RWPE2 (cell line): ENCODE measurements around the gene CENPL.
A peak's percentile ranks its signal among the peaks of the same experiment; 100 is the strongest.

Source experiments
- ATAC-seq: fragments of 200-7000 bp; cut with Tn5 transposase; 3 replicates; pipeline ENCODE4 v1.9.1; 2021; ENCODE audit warnings: low read depth
- DNase-seq: peaks from one replicate; pipeline ENCODE4 v3.0.0-alpha.2; 2020; ENCODE audit warnings: low spot score
- H3K27ac ChIP-seq: fragments of 450-650 bp; 2 replicates; pipeline ENCODE4 v1.5.1; 2017; ENCODE audit warnings: mild to moderate bottlenecking; ENCODE audit not compliant: poor library complexity, severe bottlenecking
- H3K27me3 ChIP-seq: fragments of 250-450 bp; sonication (Bioruptor Pico); 2 replicates; pipeline ENCODE4 v1.5.1; 2021; ENCODE audit warnings: mild to moderate bottlenecking, moderate library complexity; ENCODE audit not compliant: insufficient read depth, poor library complexity, severe bottlenecking
- H3K36me3 ChIP-seq: fragments of 250-450 bp; sonication (Bioruptor Pico); 2 replicates; pipeline ENCODE4 v1.5.1; 2020; ENCODE audit warnings: low read depth, mild to moderate bottlenecking, moderate library complexity
- H3K4me1 ChIP-seq: fragments of 250-450 bp; sonication (Bioruptor Pico); 2 replicates; pipeline ENCODE4 v1.5.1; 2021; ENCODE audit warnings: mild to moderate bottlenecking, moderate library complexity; ENCODE audit not compliant: insufficient read depth, poor library complexity, severe bottlenecking
- H3K4me3 ChIP-seq: fragments of 250-450 bp; sonication (Bioruptor Pico); 2 replicates; pipeline ENCODE4 v1.5.1; 2021; ENCODE audit warnings: mild to moderate bottlenecking, moderate library complexity; ENCODE audit not compliant: severe bottlenecking
- H3K9me3 ChIP-seq: fragments of 250-450 bp; sonication (Bioruptor Pico); 2 replicates; pipeline ENCODE4 v1.5.1; 2021; ENCODE audit warnings: mild to moderate bottlenecking, moderate library complexity; ENCODE audit not compliant: severe bottlenecking
- CTCF ChIP-seq: fragments of 450-650 bp; IDR thresholded peaks from one replicate; pipeline ENCODE4 v1.5.1; 2017; ENCODE audit warnings: mild to moderate bottlenecking, moderate library complexity; ENCODE audit not compliant: poor library complexity, severe bottlenecking

The CENPL gene

DNA sequence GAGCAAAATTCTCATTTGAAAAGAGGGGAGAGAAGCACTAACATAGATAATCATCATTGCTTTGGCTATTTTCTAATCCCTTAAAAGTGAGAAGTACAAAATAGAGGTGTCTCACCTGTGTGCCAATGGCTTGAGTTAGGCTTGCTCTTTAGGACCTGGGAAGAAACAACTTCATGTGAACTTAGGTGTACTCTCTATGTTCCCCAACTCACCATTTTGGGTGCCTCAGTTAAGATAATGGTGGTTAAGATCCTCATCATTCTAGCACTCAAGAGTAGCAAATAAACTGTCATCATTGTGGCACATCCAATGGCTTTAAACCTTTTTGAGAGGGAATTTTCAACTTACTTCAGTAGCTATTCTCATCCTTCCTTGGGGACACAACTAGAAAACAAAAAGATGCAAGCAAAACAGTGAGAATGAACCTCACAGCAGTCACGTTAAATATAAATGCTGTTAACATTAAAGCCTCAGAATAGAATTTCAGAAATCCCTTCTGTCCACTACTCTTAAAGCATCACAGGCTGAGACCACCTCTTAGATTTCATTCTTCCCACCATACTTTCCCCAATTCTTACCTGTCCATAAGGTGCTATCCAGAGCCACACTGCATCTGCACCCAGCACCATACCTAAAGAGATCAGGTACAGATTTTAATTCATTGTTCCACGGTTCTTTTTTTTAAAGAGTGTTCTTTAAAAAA, 41.9 kb upstream of the CENPL start:
- Histone ChIP-seq H3K27me3 (no peaks in the 10 kb centered on the region), H3K36me3 (peaks cover 59% of the 10 kb centered on the region), H3K4me3 (peak overlapping the region; percentile 92), H3K4me1 (peaks cover 18% of the 10 kb centered on the region), H3K9me3 (no peaks in the 10 kb centered on the region), H3K27ac (peak overlapping the region; percentile 91)
- no peak for TF ChIP-seq CTCF
- ATAC-seq (no peak), DNase-seq (no peak)

DNA sequence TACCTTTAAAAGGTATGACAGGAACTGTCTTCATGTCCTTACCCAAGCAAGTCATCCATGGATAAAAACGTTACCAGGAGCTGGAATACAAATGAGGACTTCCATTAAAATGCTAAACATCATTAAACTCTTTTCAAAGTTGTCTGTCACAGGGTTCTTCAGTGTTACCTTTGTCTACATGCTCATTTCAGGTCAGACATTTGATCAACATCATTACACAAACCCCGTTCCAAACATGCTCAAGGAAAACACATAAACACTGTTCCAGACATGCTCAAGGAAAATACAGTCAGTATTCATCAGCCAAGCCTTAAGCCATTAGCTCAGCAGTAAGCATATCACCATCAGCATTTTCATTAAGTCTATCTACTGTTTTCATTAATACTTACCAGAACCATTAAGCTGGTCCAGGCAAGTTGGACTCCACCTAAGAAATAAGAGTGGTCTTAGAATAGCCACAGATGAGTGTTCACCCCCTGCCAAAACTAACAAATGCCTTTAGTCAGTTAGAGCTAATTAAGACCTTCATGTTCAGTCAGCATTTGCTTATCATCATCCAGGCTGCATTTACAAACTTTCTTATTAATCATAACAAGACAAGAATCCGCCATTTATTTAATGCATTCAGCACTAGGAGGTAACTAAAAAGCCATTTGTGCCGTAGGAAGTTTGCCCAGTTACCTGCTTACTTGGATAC, 40.9 kb upstream of the CENPL start:
- Histone ChIP-seq H3K27me3 (no peaks in the 10 kb centered on the region), H3K4me3 (peak overlapping the region; percentile 92), H3K4me1 (peaks cover 18% of the 10 kb centered on the region), H3K27ac (peak overlapping the region; percentile 91), H3K9me3 (no peaks in the 10 kb centered on the region), H3K36me3 (peaks cover 57% of the 10 kb centered on the region)
- ATAC-seq, result no peak
- TF ChIP-seq CTCF, result no peak
- no peak for DNase-seq

GRCh38 chr1:173864179-173864867, 39.6 kb upstream of the CENPL start:
- H3K36me3 ChIP-seq, result peaks cover 61% of the 10 kb centered on the region
- ATAC-seq (no peak), DNase-seq (no peak)
- peaks cover 14% of the 10 kb centered on the region for H3K4me1 ChIP-seq
- TF ChIP-seq CTCF, result no peak
- H3K27ac ChIP-seq, result peak overlapping the region; percentile 91
- no peaks in the 10 kb centered on the region for H3K27me3 ChIP-seq
- no peaks in the 10 kb centered on the region for H3K9me3 ChIP-seq
- H3K4me3 ChIP-seq, result no peak overlapping the region

GRCh38 chr1:173863224-173864161, 38.8 kb upstream of the CENPL start:
- Histone ChIP-seq H3K4me3 (no peak overlapping the region), H3K27ac (peak overlapping the region; percentile 91), H3K4me1 (peaks cover 12% of the 10 kb centered on the region), H3K27me3 (no peaks in the 10 kb centered on the region), H3K36me3 (peaks cover 70% of the 10 kb centered on the region), H3K9me3 (no peaks in the 10 kb centered on the region)
- DNase-seq (no peak), ATAC-seq (no peak)
- no peak for TF ChIP-seq CTCF
